COLO668 (cell line): ENCODE data around the gene AURKB.
A peak's percentile ranks its signal among the peaks of the same experiment; 100 is the strongest.

Source experiments
- DNase-seq: peaks from one replicate; lab custom pipeline; 2025; ENCODE audit not compliant: unreplicated experiment; lab: John Stamatoyannopoulos, UW

AURKB gene

DNA sequence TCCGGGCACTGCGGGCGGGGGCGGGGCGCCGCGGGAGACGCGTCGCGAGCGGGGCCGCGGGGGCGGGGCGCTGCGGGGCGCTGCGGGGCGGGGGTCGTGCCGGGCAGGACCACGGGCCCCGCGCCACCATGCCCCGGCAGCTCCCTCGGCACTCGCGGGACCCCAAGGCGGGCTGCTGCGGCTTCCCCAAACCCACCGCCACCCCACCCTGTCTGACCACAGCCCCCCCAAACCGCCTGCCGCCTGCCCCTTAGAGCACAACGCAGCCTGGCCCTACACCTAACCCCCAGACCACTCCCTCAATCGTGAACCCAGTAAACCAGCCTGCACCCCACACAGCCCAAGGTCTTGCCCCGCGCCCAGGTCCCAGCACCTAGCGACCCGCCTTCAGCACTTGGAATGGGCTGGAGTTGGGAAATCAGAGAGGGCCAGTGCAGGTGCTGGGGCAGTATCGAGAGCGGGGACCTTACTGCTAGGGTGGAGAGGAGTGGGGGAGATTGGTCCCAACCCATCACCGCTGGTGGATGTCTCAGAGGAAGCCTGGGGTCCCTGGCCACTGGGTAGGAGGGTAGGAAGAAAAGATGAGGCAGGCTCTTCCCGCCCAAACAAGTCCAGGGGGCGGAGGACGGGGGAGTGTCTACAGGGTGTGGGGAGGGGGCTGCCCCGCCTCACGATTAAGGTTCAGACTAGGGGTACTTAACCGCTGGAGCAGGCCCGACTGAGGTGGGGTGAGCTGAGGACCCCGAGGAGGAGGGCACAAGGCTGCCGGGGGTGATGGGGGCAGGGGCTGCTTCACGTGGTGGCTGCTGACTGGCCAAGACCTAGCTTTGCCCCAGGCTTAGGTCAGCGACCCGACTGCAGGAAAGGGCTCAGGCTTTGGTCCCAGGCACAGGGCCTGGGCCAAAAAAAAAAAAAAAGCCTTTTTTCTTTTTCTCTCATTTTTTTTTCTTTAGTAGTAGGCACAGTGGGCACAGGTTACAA lies 47.1 kb downstream of the AURKB start:
- DNase-seq = no peak

GRCh38 chr17:8162233-8162996 lies 48.0 kb downstream of the AURKB start, which contains the start of gene VAMP2:
VAMP2 (minus strand) TSS chr17:8162948; CDS start chr17:8162879, 69 bp downstream.
- DNase-seq = peak; percentile 69

GRCh38 chr17:8161289-8162232 lies 48.8 kb downstream of the AURKB start:
- DNase-seq = peak; percentile 12

GRCh38 chr17:8160741-8161221 lies 49.6 kb downstream of the AURKB start:
- DNase-seq = no peak

- no peak for DNase-seq
Measured at GRCh38 chr17:8160224-8160577, 50.2 kb downstream of the AURKB start.

- no peak for DNase-seq
Measured at GRCh38 chr17:8159459-8160223, 50.7 kb downstream of the AURKB start.

GRCh38 chr17:8159032-8159400 lies 51.4 kb downstream of the AURKB start:
- no peak for DNase-seq

GRCh38 chr17:8158267-8159031 lies 51.9 kb downstream of the AURKB start:
- DNase-seq = peak; percentile 76

GRCh38 chr17:8156246-8156992 lies 54.0 kb downstream of the AURKB start:
- peak; percentile 98 for DNase-seq

- DNase-seq = no peak
Measured at GRCh38 chr17:8155996-8156245, 54.5 kb downstream of the AURKB start.

DNA sequence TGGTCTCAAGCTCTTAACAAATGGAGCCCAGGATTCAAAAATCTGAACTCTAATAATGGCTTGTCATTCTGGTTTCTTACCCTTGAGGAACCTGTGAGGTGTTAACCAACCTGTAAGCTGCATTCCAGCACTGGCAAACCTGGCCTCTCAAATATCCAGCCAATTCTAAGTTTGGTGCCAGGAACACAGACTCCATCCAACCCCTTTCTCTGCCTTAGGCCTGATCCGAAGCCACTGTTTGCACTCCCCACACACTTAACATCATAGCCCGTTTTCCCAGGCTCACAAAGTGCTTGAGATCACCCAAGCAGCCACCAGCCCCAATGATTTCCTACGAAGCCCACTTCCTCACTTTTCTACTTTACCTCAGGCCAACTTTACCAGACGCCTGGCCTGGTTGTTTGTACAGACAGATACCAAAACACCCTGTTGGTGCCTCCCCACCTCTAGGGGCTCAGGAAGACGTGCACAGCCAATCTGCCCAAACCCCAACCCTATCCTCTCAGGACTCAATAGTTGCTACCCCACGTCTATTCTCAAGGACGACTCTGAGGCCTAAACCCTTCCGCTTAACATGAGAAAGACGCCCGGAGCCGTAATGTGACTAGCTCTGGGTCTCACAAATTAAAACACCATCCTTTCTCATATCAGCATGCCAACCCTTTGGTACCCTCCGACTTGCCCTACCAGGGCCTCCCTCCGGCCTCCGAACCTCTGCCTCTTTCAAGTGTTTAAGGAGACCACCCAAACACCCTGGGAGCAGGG lies 55.0 kb downstream of the AURKB start:
- DNase-seq = no peak
